Metanephros (tissue), 1 donor: ENCODE data around the gene MTHFD2L. TPM values are rescaled to one million over a fixed set of nuclear protein-coding genes. Genes with fewer than 3 reads are reported as not detected.

Experiments
- total RNA-seq: library from RNA; depleted of rRNA; stranded (reverse); fragments of >200 nt; gene quantifications from one replicate; pipeline ENCODE4 v1.2.3, GENCODE V29; 2014

MTHFD2L gene
- 25.3 TPM for total RNA-seq

GRCh38 chr4:74157561-74158465 lies at the start of gene MTHFD2L:
Gene MTHFD2L (plus strand): TSS chr4:74158118. CDS start chr4:74158139, 21 bp downstream.

GRCh38 chr4:74308215-74308614 lies 150.3 kb downstream of the MTHFD2L start, which contains the start of gene EPGN:
Gene EPGN (plus strand): TSS chr4:74308470. CDS start chr4:74308534, 64 bp downstream.

Other genes with a start within 250 kb of the MTHFD2L start
- gene PF4, start 176.1 kb upstream of the MTHFD2L start, total RNA-seq: 6.8 TPM
- 26.9 TPM for gene PPBP, start 169.9 kb upstream of the MTHFD2L start, total RNA-seq
- gene CXCL5, start 159.4 kb upstream of the MTHFD2L start, total RNA-seq: 0.12 TPM
- 2.6 TPM for gene CXCL3, start 119.4 kb upstream of the MTHFD2L start, total RNA-seq
- gene CXCL2, start 58.9 kb upstream of the MTHFD2L start, total RNA-seq: 13.4 TPM
- 0.88 TPM for gene EPGN, start 150.4 kb downstream of the MTHFD2L start, total RNA-seq
- gene EREG, start 207.0 kb downstream of the MTHFD2L start, total RNA-seq: 0.23 TPM